Right atrium auricular region (tissue), 2 donors: ENCODE data around the gene OR8A1. TPM values are rescaled to one million over a fixed set of nuclear protein-coding genes. Genes with fewer than 3 reads are reported as not detected.

Experiments used
- DNase-seq: peaks from one replicate; pipeline ENCODE4 v3.0.0-alpha.2; 2019; ENCODE audit warnings: low spot score
- H3K27ac ChIP-seq, 2 donors: fragments of 200-600 bp; sonication (generic); 1 replicate in 1 of 2; 2 replicates in 1 of 2; pipeline ENCODE4 v1.5.1; 2016 to 2019
- H3K27me3 ChIP-seq, 2 donors: fragments of 200-600 bp; sonication (generic); one replicate each; pipeline versions ENCODE4 v1.5.1 to v1.6.0; 2017 to 2019
- H3K36me3 ChIP-seq: fragments of 200-600 bp; sonication (generic); one replicate; pipeline ENCODE4 v1.5.1; 2016
- H3K4me1 ChIP-seq, 2 donors: fragments of 200-600 bp; sonication (generic); one replicate each; pipeline versions ENCODE4 v1.5.1 to v1.6.0; 2017 to 2019
- H3K4me3 ChIP-seq, 2 donors: fragments of 200-600 bp; sonication (generic); 1 replicate in 1 of 2; 2 replicates in 1 of 2; pipeline ENCODE4 v1.5.1; 2017 to 2019; ENCODE audit warnings: mild to moderate bottlenecking in 1 of 2, moderate library complexity in 1 of 2
- H3K9me3 ChIP-seq, 2 donors: fragments of 200-600 bp; sonication (generic); one replicate each; pipeline ENCODE4 v1.5.1; 2019
- CTCF ChIP-seq, 2 donors: fragments of 200-600 bp; sonication (generic); IDR thresholded peaks; one replicate each; pipeline ENCODE4 v1.5.1; 2019; ENCODE audit warnings: antibody characterized with exemption in 2 of 2
- total RNA-seq, 2 donors: library from RNA; depleted of rRNA; stranded (reverse); fragments of >200 nt; gene quantifications; one replicate each; pipeline ENCODE4 v1.1.0, GENCODE V29; 2016

The OR8A1 gene
- total RNA-seq, 2 donors from 2014 or later: not detected

GRCh38 chr11:124556828-124557227 is 13.0 kb upstream of the OR8A1 start:
- no peaks in the 10 kb centered on the region for H3K4me1 ChIP-seq
- no peaks in the 10 kb centered on the region for H3K36me3 ChIP-seq
- H3K4me3 ChIP-seq: no peak overlapping the region
- H3K9me3 ChIP-seq: no peaks in the 10 kb centered on the region
- DNase-seq: no peak
- H3K27ac ChIP-seq: no peak overlapping the region
- no peaks in the 10 kb centered on the region for H3K27me3 ChIP-seq
- TF ChIP-seq CTCF (IDR thresholded peaks at IDR 0.05): no peak

GRCh38 chr11:124570160-124570559 is 363 bp downstream of the OR8A1 start:
- DNase-seq: no peak
- H3K27ac ChIP-seq: no peak overlapping the region
- H3K36me3 ChIP-seq: no peaks in the 10 kb centered on the region
- no peaks in the 10 kb centered on the region for H3K27me3 ChIP-seq
- H3K4me1 ChIP-seq: no peaks in the 10 kb centered on the region
- H3K4me3 ChIP-seq: no peak overlapping the region
- H3K9me3 ChIP-seq: no peaks in the 10 kb centered on the region
- no peak for TF ChIP-seq CTCF (IDR thresholded peaks at IDR 0.05)

- DNase-seq: no peak
- no peak overlapping the region for H3K4me3 ChIP-seq
- H3K9me3 ChIP-seq: no peaks in the 10 kb centered on the region
- H3K36me3 ChIP-seq: no peaks in the 10 kb centered on the region
- no peak for TF ChIP-seq CTCF (IDR thresholded peaks at IDR 0.05)
- peaks cover 0 to 6% of the 10 kb centered on the region in 2 donors for H3K4me1 ChIP-seq
- H3K27me3 ChIP-seq: no peaks in the 10 kb centered on the region
- no peak overlapping the region for H3K27ac ChIP-seq
Measured at GRCh38 chr11:124577716-124578427, 8.1 kb downstream of the OR8A1 start.

GRCh38 chr11:124578761-124579160 is 9.0 kb downstream of the OR8A1 start:
- H3K4me3 ChIP-seq: no peak overlapping the region
- peaks cover 0 to 6% of the 10 kb centered on the region in 2 donors for H3K4me1 ChIP-seq
- H3K27ac ChIP-seq: peak overlapping the region in 1 of 2 donors; percentile 4
- no peaks in the 10 kb centered on the region for H3K27me3 ChIP-seq
- no peaks in the 10 kb centered on the region for H3K9me3 ChIP-seq
- H3K36me3 ChIP-seq: no peaks in the 10 kb centered on the region
- no peak for TF ChIP-seq CTCF (IDR thresholded peaks at IDR 0.05)
- no peak for DNase-seq

GRCh38 chr11:124581817-124582216 is 12.0 kb downstream of the OR8A1 start:
- Histone ChIP-seq H3K27me3 (no peaks in the 10 kb centered on the region), H3K9me3 (no peaks in the 10 kb centered on the region), H3K27ac (no peak overlapping the region), H3K36me3 (no peaks in the 10 kb centered on the region), H3K4me1 (peaks cover 0 to 6% of the 10 kb centered on the region in 2 donors), H3K4me3 (no peak overlapping the region)
- no peak for DNase-seq
- TF ChIP-seq CTCF (IDR thresholded peaks at IDR 0.05): no peak

GRCh38 chr11:124582565-124582964 is 12.8 kb downstream of the OR8A1 start:
- no peak for DNase-seq
- Histone ChIP-seq H3K36me3 (no peaks in the 10 kb centered on the region), H3K4me1 (peaks cover 0 to 5% of the 10 kb centered on the region in 2 donors), H3K27me3 (no peaks in the 10 kb centered on the region), H3K4me3 (no peak overlapping the region), H3K9me3 (no peaks in the 10 kb centered on the region), H3K27ac (no peak overlapping the region)
- no peak for TF ChIP-seq CTCF (IDR thresholded peaks at IDR 0.05)
